Sigmoid colon (tissue), 7 donors: ENCODE data around the gene RNF13. TPM values are rescaled to one million over a fixed set of nuclear protein-coding genes. Genes with fewer than 3 reads are reported as not detected.

Source experiments
- DNase-seq: peaks from one replicate; pipeline ENCODE4 v3.0.0-alpha.2; 2019
- H3K27ac ChIP-seq, 4 donors: fragments of 200-600 bp; sonication (generic); one replicate each; pipeline ENCODE4 v1.5.1; 2016 to 2019; ENCODE audit warnings: mild to moderate bottlenecking in 1 of 4
- H3K27me3 ChIP-seq, 3 donors: fragments of 200-600 bp; sonication (generic); one replicate each; pipeline ENCODE4 v1.5.1; 2019; ENCODE audit warnings: mild to moderate bottlenecking in 1 of 3
- H3K36me3 ChIP-seq, 4 donors: fragments of 200-600 bp; sonication (generic); one replicate each; pipeline ENCODE4 v1.5.1; 2016 to 2019
- H3K4me1 ChIP-seq, 4 donors: fragments of 200-600 bp; sonication (generic); one replicate each; pipeline ENCODE4 v1.5.1; 2017 to 2019
- H3K4me3 ChIP-seq, 4 donors: fragments of 200-600 bp; sonication (generic); one replicate each; pipeline ENCODE4 v1.5.1; 2017 to 2019; ENCODE audit warnings: mild to moderate bottlenecking in 2 of 4, moderate library complexity in 1 of 4
- H3K9me3 ChIP-seq, 4 donors: fragments of 200-600 bp in 3 of 4; sonication (generic) in 3 of 4; one replicate each; pipeline versions ENCODE4 v1.5.1 to v1.6.1; 2013 to 2019
- CTCF ChIP-seq, 4 experiments: fragments of 450-650 bp in 3 of 4; fragments of 200-600 bp in 1 of 4; IDR thresholded peaks; one replicate each; pipeline ENCODE4 v1.5.1; 2016 to 2019; ENCODE audit warnings: antibody characterized with exemption in 4 of 4, mild to moderate bottlenecking in 3 of 4, moderate library complexity in 2 of 4
- EP300 ChIP-seq, 4 donors: sonication (generic); formaldehyde crosslinking; IDR thresholded peaks; one replicate each; pipeline ENCODE4 v1.6.1; 2017; ENCODE audit warnings: antibody characterized with exemption in 4 of 4
- POLR2A ChIP-seq, 2 donors: fragments of 450-650 bp; IDR thresholded peaks; one replicate each; pipeline ENCODE4 v1.6.1; 2016; ENCODE audit warnings: antibody characterized with exemption in 2 of 2, mild to moderate bottlenecking in 2 of 2, moderate library complexity in 2 of 2
- POLR2AphosphoS5 ChIP-seq, 4 donors: sonication (generic); formaldehyde crosslinking; IDR thresholded peaks; one replicate each; pipeline ENCODE4 v1.6.1; 2017; ENCODE audit warnings: antibody characterized with exemption in 4 of 4
- WGBS, 2 donors: extraction: QIAGEN DNeasy Blood & Tissue Kit; methylation state at CpG; one replicate each; pipeline ENCODE4 v1.1.7; 2013; 5-methylcytosine and 5-hydroxymethylcytosine counted together
- intact Hi-C: fragments of 100-400 bp; cut with DNase I; formaldehyde crosslinking; loops from one replicate; pipeline ENCODE4 v1.15.1; 2023
- polyA plus RNA-seq, 3 donors: library from polyadenylated mRNA; stranded (reverse); fragments of 200-250 nt; gene quantifications; one replicate each; pipeline ENCODE4 v1.2.3, GENCODE V29; 2013
- total RNA-seq, 4 donors: library from RNA; depleted of rRNA; stranded (reverse); fragments of >200 nt; gene quantifications; one replicate each; pipeline ENCODE4 v1.1.0, GENCODE V29; 2016
- donor health status: healthy with polysubstance abuse.
- donor health status: Bipolar disorder and iron deficiency.
- donor health status: healthy.

The RNF13 gene
- total and polyA plus RNA-seq, 7 donors = 15.6 to 110 (median 78.3) TPM

- H3K4me1 ChIP-seq = peaks cover 0 to 27% (median 18%) of the 10 kb centered on the region in 4 donors
- TF ChIP-seq CTCF (IDR thresholded peaks at IDR 0.05) = no peak
- no peak for TF ChIP-seq POLR2A (IDR thresholded peaks at IDR 0.05)
- TF ChIP-seq POLR2AphosphoS5 (IDR thresholded peaks at IDR 0.05) = no peak
- TF ChIP-seq EP300 (IDR thresholded peaks at IDR 0.05) = no peak
- H3K4me3 ChIP-seq = no peak overlapping the region
- intact Hi-C loops = no loop called here
- H3K27me3 ChIP-seq = no peaks in the 10 kb centered on the region
- peaks cover 0 to 5% (median 0%) of the 10 kb centered on the region in 4 donors for H3K36me3 ChIP-seq
- no peak for DNase-seq
- no peak overlapping the region for H3K27ac ChIP-seq
- H3K9me3 ChIP-seq = no peaks in the 10 kb centered on the region
Observed at GRCh38 chr3:149906036-149906435, 93.0 kb downstream of the RNF13 start.

- TF ChIP-seq EP300 (IDR thresholded peaks at IDR 0.05) (no peak), POLR2AphosphoS5 (IDR thresholded peaks at IDR 0.05) (no peak), CTCF (IDR thresholded peaks at IDR 0.05) (no peak), POLR2A (IDR thresholded peaks at IDR 0.05) (no peak)
- no peaks in the 10 kb centered on the region for H3K9me3 ChIP-seq
- peaks cover 0 to 27% (median 18%) of the 10 kb centered on the region in 4 donors for H3K4me1 ChIP-seq
- no peaks in the 10 kb centered on the region for H3K27me3 ChIP-seq
- no peak overlapping the region for H3K27ac ChIP-seq
- no peak for DNase-seq
- H3K4me3 ChIP-seq = no peak overlapping the region
- intact Hi-C loops = no loop called here
- H3K36me3 ChIP-seq = peaks cover 0 to 10% (median 0%) of the 10 kb centered on the region in 4 donors
Observed at GRCh38 chr3:149908424-149908957, 95.5 kb downstream of the RNF13 start.

GRCh38 chr3:149909923-149910322, 96.9 kb downstream of the RNF13 start:
- Histone ChIP-seq H3K4me1 (peaks cover 0 to 27% (median 18%) of the 10 kb centered on the region in 4 donors), H3K27ac (no peak overlapping the region), H3K4me3 (no peak overlapping the region), H3K36me3 (peaks cover 0 to 8% (median 0%) of the 10 kb centered on the region in 4 donors), H3K9me3 (no peaks in the 10 kb centered on the region), H3K27me3 (no peaks in the 10 kb centered on the region)
- TF ChIP-seq CTCF (IDR thresholded peaks at IDR 0.05) (no peak), POLR2A (IDR thresholded peaks at IDR 0.05) (no peak), EP300 (IDR thresholded peaks at IDR 0.05) (no peak), POLR2AphosphoS5 (IDR thresholded peaks at IDR 0.05) (no peak)
- intact Hi-C loops = no loop called here
- no peak for DNase-seq
- 96 to 98% methylated on average over 4 of the region's 4 CpGs for WGBS, 2 donors

- intact Hi-C loops = no loop called here
- Histone ChIP-seq H3K27ac (no peak overlapping the region), H3K4me1 (no peaks in the 10 kb centered on the region), H3K9me3 (no peaks in the 10 kb centered on the region), H3K4me3 (no peak overlapping the region), H3K36me3 (peaks cover 0 to 15% (median 4%) of the 10 kb centered on the region in 4 donors), H3K27me3 (no peaks in the 10 kb centered on the region)
- TF ChIP-seq CTCF (IDR thresholded peaks at IDR 0.05) = no peak
- no peak for TF ChIP-seq EP300 (IDR thresholded peaks at IDR 0.05)
- no peak for TF ChIP-seq POLR2AphosphoS5 (IDR thresholded peaks at IDR 0.05)
- TF ChIP-seq POLR2A (IDR thresholded peaks at IDR 0.05) = no peak
- 81 to 88% methylated on average over 5 of the region's 5 CpGs for WGBS, 2 donors
- DNase-seq = no peak
Observed at GRCh38 chr3:149917124-149917667, 104.2 kb downstream of the RNF13 start.

- 96 to 98% methylated on average over 3 of the region's 3 CpGs for WGBS, 2 donors
- intact Hi-C loops = no loop called here
- TF ChIP-seq POLR2A (IDR thresholded peaks at IDR 0.05) = no peak
- H3K4me3 ChIP-seq = no peak overlapping the region
- H3K9me3 ChIP-seq = no peaks in the 10 kb centered on the region
- no peak for DNase-seq
- peaks cover 0 to 20% (median 4%) of the 10 kb centered on the region in 4 donors for H3K36me3 ChIP-seq
- no peaks in the 10 kb centered on the region for H3K4me1 ChIP-seq
- no peaks in the 10 kb centered on the region for H3K27me3 ChIP-seq
- no peak overlapping the region for H3K27ac ChIP-seq
Observed at GRCh38 chr3:149919509-149919908, 106.5 kb downstream of the RNF13 start.
